B cell (primary cell): ENCODE data around the gene CTDSPL. TPM values are rescaled to one million over a fixed set of nuclear protein-coding genes. Genes with fewer than 3 reads are reported as not detected.

Experiments
- ATAC-seq: fragments of 200-7000 bp; cut with Tn5 transposase; one replicate; pipeline ENCODE4 v1.10.0; 2021; ENCODE audit warnings: low read depth, mild to moderate bottlenecking, moderate number of reproducible peaks, moderate library complexity
- CTCF ChIA-PET: fragments of 350-600 bp; sonication (Branson Sonifier 250); formaldehyde crosslinking; loops from one replicate; lab custom pipeline; 2021; ENCODE audit warnings: antibody characterized with exemption, inconsistent platforms; lab: Charles Lee
- POLR2A ChIA-PET: fragments of 350-600 bp; sonication (Branson Sonifier 250); formaldehyde crosslinking; loops from one replicate; lab custom pipeline; 2021; ENCODE audit warnings: antibody characterized with exemption; lab: Charles Lee
- DNase-seq: peaks from one replicate; pipeline ENCODE4 v3.0.0; 2013
- H2AFZ ChIP-seq: 2 replicates; pipeline ENCODE4 v1.6.1; 2012; ENCODE audit warnings: mild to moderate bottlenecking, low read depth, low read length; ENCODE audit not compliant: insufficient read depth, poor library complexity, severe bottlenecking
- H3K27ac ChIP-seq, 2 donors: 1 replicate in 1 of 2; 2 replicates in 1 of 2; pipeline ENCODE4 v1.5.1; 2012 to 2013; ENCODE audit warnings: low read length in 2 of 2, mild to moderate bottlenecking in 2 of 2, moderate library complexity in 1 of 2
- H3K27me3 ChIP-seq, 4 experiments: fragments of 200-600 bp in 1 of 4; sonication (generic) in 1 of 4; replicated peaks in 1 of 4; 1 replicate in 2 of 4; 2 replicates in 2 of 4; pipeline versions ENCODE4 v1.6.1 to v1.7.0; 2013 to 2016; ENCODE audit warnings: low read length in 3 of 4, mild to moderate bottlenecking in 2 of 4, mixed read lengths in 1 of 4, moderate library complexity in 1 of 4; ENCODE audit not compliant: insufficient read depth in 4 of 4, control insufficient read depth in 3 of 4; ENCODE audit errors: control extremely low read depth in 1 of 4
- H3K36me3 ChIP-seq, 2 experiments: replicated peaks in 1 of 2; 1 replicate in 1 of 2; 2 replicates in 1 of 2; pipeline versions ENCODE4 v1.6.1 to v1.7.1; 2013; ENCODE audit warnings: low read length in 1 of 2; ENCODE audit not compliant: insufficient read depth in 2 of 2, control insufficient read depth in 1 of 2; ENCODE audit errors: control extremely low read depth in 1 of 2, extremely low read depth in 1 of 2
- H3K4me1 ChIP-seq, 2 donors: fragments of 200-600 bp in 1 of 2; sonication (generic) in 1 of 2; 1 replicate in 1 of 2; 2 replicates in 1 of 2; pipeline versions ENCODE4 v1.5.1 to v1.6.1; 2013 to 2017; ENCODE audit warnings: low read length in 2 of 2; ENCODE audit not compliant: control insufficient read depth in 2 of 2, insufficient read depth in 2 of 2
- H3K4me2 ChIP-seq: replicated peaks from 2 replicates; pipeline ENCODE3; 2012; ENCODE audit warnings: mild to moderate bottlenecking, low read depth, low read length; ENCODE audit not compliant: poor library complexity, severe bottlenecking
- H3K4me3 ChIP-seq, 5 experiments: fragments of 200-600 bp in 1 of 5; sonication (generic) in 1 of 5; 1 replicate in 3 of 5; 2 replicates in 2 of 5; pipeline versions ENCODE4 v1.5.1 to v1.7.0; 2011 to 2016; ENCODE audit warnings: low read length in 4 of 5, mild to moderate bottlenecking in 4 of 5, low read depth in 2 of 5, control low read depth in 1 of 5, moderate library complexity in 1 of 5; ENCODE audit not compliant: insufficient read depth in 1 of 5; ENCODE audit errors: control extremely low read depth in 1 of 5, extremely low read depth in 1 of 5
- H3K79me2 ChIP-seq: fragments of 200-600 bp; sonication (generic); one replicate; pipeline ENCODE4 v1.6.0; 2016; ENCODE audit warnings: low read length; ENCODE audit not compliant: control insufficient read depth, insufficient read depth
- H3K9ac ChIP-seq: fragments of 200-600 bp; sonication (generic); 2 replicates; pipeline ENCODE4 v1.6.1; 2017; ENCODE audit warnings: mild to moderate bottlenecking, low read length, moderate library complexity
- H3K9me3 ChIP-seq, 3 donors: one replicate each; pipeline versions ENCODE4 v1.6.1 to v1.7.1; 2013; ENCODE audit warnings: low read length in 2 of 3; ENCODE audit not compliant: control insufficient read depth in 2 of 3, insufficient read depth in 1 of 3; ENCODE audit errors: control extremely low read depth in 1 of 3
- H4K20me1 ChIP-seq: 2 replicates; pipeline ENCODE4 v1.6.0; 2012; ENCODE audit warnings: mild to moderate bottlenecking, low read length; ENCODE audit not compliant: insufficient read depth, control insufficient read depth, poor library complexity, severe bottlenecking
- H3K27ac Mint-ChIP-seq: one replicate; pipeline ENCODE4 v1.8.0; 2021; ENCODE audit warnings: mixed read lengths
- H3K27me3 Mint-ChIP-seq: one replicate; pipeline ENCODE4 v1.8.0; 2021; ENCODE audit warnings: mixed read lengths
- H3K4me1 Mint-ChIP-seq: one replicate; pipeline ENCODE4 v1.8.0; 2021; ENCODE audit warnings: mixed read lengths
- H3K4me3 Mint-ChIP-seq: one replicate; pipeline ENCODE4 v1.8.0; 2021; ENCODE audit warnings: mixed read lengths
- H3K9me3 Mint-ChIP-seq: one replicate; pipeline ENCODE4 v1.8.0; 2022; ENCODE audit warnings: mixed read lengths; ENCODE audit not compliant: insufficient read depth
- CTCF ChIP-seq: fragments of 200-600 bp; IDR thresholded peaks from one replicate; pipeline ENCODE4 v1.8.0; 2022; ENCODE audit warnings: antibody characterized with exemption, mild to moderate bottlenecking
- EZH2 ChIP-seq: IDR thresholded peaks from 2 replicates; pipeline ENCODE4 v1.6.1; 2012; ENCODE audit warnings: borderline replicate concordance, low read depth, mild to moderate bottlenecking, moderate library complexity, low read length; ENCODE audit not compliant: insufficient read depth, poor library complexity, severe bottlenecking
- WGBS: methylation state at CpG from one replicate; pipeline ENCODE4 v1.1.5; 2013; ENCODE audit warnings: missing lambda C conversion rate; ENCODE audit not compliant: insufficient coverage; 5-methylcytosine and 5-hydroxymethylcytosine counted together
- intact Hi-C: fragments of 100-400 bp; cut with micrococcal nuclease; formaldehyde crosslinking; loops from one replicate; pipeline ENCODE4 v1.10.0; 2022
- polyA plus RNA-seq: library from polyadenylated mRNA; depleted of rRNA; stranded (reverse); fragments of >200 nt; gene quantifications from 2 replicates; pipeline ENCODE4 v1.2.3, GENCODE V29; 2012
- total RNA-seq, 2 donors: library from RNA; stranded (reverse); fragments of 120-200 nt in 1 of 2; gene quantifications; 1 replicate in 1 of 2; 2 replicates in 1 of 2; pipeline versions ENCODE4 v1.2.3 to v1.2.4, GENCODE V29; 2013 to 2022

The CTDSPL gene
- total and polyA plus RNA-seq, 2 donors (not counting 1 experiment from before 2014, with no cell fraction given): not detected

DNA sequence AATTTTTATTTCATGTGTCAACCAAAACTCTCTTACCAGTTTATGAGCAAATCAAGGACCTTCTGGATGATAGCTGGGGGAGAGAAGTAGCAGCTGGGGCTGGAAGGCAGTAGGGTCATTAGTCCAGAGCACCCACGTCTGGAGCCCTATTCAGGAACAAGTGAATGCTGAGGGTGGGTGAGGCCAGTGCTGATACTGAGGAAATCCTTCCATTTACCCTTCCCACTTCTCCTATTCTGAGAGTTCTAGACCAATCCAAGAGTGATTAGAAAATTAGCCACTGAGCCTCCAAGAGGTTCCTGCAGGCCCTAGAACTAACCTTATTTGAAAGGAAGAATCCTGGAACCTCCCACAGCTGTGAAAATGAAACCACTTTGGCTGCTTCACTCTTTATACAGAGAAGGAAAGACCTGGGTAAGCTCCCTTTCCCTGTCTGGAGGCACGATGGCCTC is 82.7 kb downstream of the CTDSPL start:
- Histone ChIP-seq H3K9ac (no peak overlapping the region), H3K4me3 (no peak overlapping the region), H3K79me2 (no peaks in the 10 kb centered on the region), H3K4me2 (no peak overlapping the region), H4K20me1 (no peaks in the 10 kb centered on the region), H3K36me3 (no peaks in the 10 kb centered on the region), H2AFZ (no peak overlapping the region), H3K27ac (no peak overlapping the region), H3K9me3 (no peaks in the 10 kb centered on the region), H3K4me1 (no peaks in the 10 kb centered on the region), H3K27me3 (peaks cover 0 to under 1% (median 0%) of the 10 kb centered on the region in 4 experiments)
- 25% methylated on average over 1 of the region's 2 CpGs for WGBS
- Mint-ChIP-seq H3K4me3 (no peak overlapping the region), H3K27ac (no peak overlapping the region), H3K27me3 (peaks cover 2% of the 10 kb centered on the region), H3K4me1 (no peaks in the 10 kb centered on the region), H3K9me3 (no peaks in the 10 kb centered on the region)
- DNase-seq (no peak), ATAC-seq (no peak)
- TF ChIP-seq CTCF: no peak
- TF ChIP-seq EZH2: no peak
- CTCF ChIA-PET: no interaction called here
- POLR2A ChIA-PET: no interaction called here
- intact Hi-C loops: no loop called here

GRCh38 chr3:37945156-37945806 is 83.6 kb downstream of the CTDSPL start:
- H3K27ac Mint-ChIP-seq: no peak overlapping the region
- no peak overlapping the region for H3K4me3 ChIP-seq
- H3K9me3 ChIP-seq: no peaks in the 10 kb centered on the region
- intact Hi-C loops: no loop called here
- no peak overlapping the region for H2AFZ ChIP-seq
- ATAC-seq (no peak), DNase-seq (no peak)
- no peaks in the 10 kb centered on the region for H4K20me1 ChIP-seq
- H3K4me2 ChIP-seq: no peak overlapping the region
- H3K27ac ChIP-seq: no peak overlapping the region
- no peak overlapping the region for H3K4me3 Mint-ChIP-seq
- no peaks in the 10 kb centered on the region for H3K27me3 Mint-ChIP-seq
- H3K9ac ChIP-seq: no peak overlapping the region
- no peaks in the 10 kb centered on the region for H3K4me1 Mint-ChIP-seq
- 100% methylated on average over 2 of the region's 6 CpGs for WGBS
- TF ChIP-seq EZH2: no peak
- no peaks in the 10 kb centered on the region for H3K4me1 ChIP-seq
- CTCF ChIA-PET: interaction anchor here (0.7 kb wide), 1 partner anchor 18 kb away, joined by 4 read pairs; no protein-coding TSS in a partner anchor
- H3K79me2 ChIP-seq: no peaks in the 10 kb centered on the region
- POLR2A ChIA-PET: no interaction called here
- no peaks in the 10 kb centered on the region for H3K27me3 ChIP-seq
- no peaks in the 10 kb centered on the region for H3K9me3 Mint-ChIP-seq
- no peaks in the 10 kb centered on the region for H3K36me3 ChIP-seq
